Panc1 (cell line): ENCODE results near the gene CMTM7. TPM values are rescaled to one million over a fixed set of nuclear protein-coding genes. Genes with fewer than 3 reads are reported as not detected.

Experiments used
- ATAC-seq: fragments of 200-7000 bp; cut with Tn5 transposase; 2 replicates; pipeline ENCODE4 v1.9.1; 2020; ENCODE audit warnings: mild to moderate bottlenecking, moderate library complexity
- BruUV-seq: library from RNA; stranded (reverse); fragments of 400-500 nt; replicated peaks from 2 replicates; lab custom pipeline; 2021; lab: Mats Ljungman, UMichigan
- CTCF ChIA-PET: fragments of 300-600 bp; sonication (Branson Sonifier 250); formaldehyde crosslinking; loops from one replicate; lab custom pipeline; 2022; ENCODE audit warnings: antibody characterized with exemption; lab: Charles Lee
- POLR2A ChIA-PET: fragments of 300-600 bp; sonication (Branson Sonifier 250); formaldehyde crosslinking; loops from one replicate; lab custom pipeline; 2022; ENCODE audit warnings: antibody characterized with exemption; lab: Charles Lee
- DNase-seq: peaks from one replicate; pipeline ENCODE4 v3.0.0-alpha.2; 2010; ENCODE audit warnings: low read depth, low spot score
- H3K27ac ChIP-seq: 2 replicates; pipeline ENCODE4 v1.5.1; 2011; ENCODE audit warnings: mild to moderate bottlenecking, low read length, inconsistent platforms
- H3K27me3 ChIP-seq: fragments of 200-500 bp; sonication (Bioruptor generic); 2 replicates; pipeline ENCODE4 v1.6.0; 2014; ENCODE audit warnings: low read length, inconsistent platforms; ENCODE audit not compliant: control insufficient read depth, insufficient read depth
- H3K36me3 ChIP-seq: fragments of 200-500 bp; sonication (Bioruptor generic); 2 replicates; pipeline ENCODE4 v1.5.1; 2014; ENCODE audit warnings: inconsistent platforms, mild to moderate bottlenecking, low read length, moderate library complexity; ENCODE audit not compliant: control insufficient read depth, insufficient read depth
- H3K4me1 ChIP-seq: 2 replicates; pipeline ENCODE4 v1.5.1; 2011; ENCODE audit warnings: inconsistent platforms, mild to moderate bottlenecking, low read length, moderate library complexity; ENCODE audit not compliant: control insufficient read depth, insufficient read depth
- H3K4me3 ChIP-seq, 2 experiments: 2 replicates each; pipeline ENCODE4 v1.5.1; 2011 to 2012; ENCODE audit warnings: low read depth in 2 of 2, low read length in 2 of 2, mild to moderate bottlenecking in 2 of 2, inconsistent platforms in 1 of 2, moderate library complexity in 1 of 2
- H3K9me3 ChIP-seq: fragments of 200-500 bp; sonication (Bioruptor generic); 2 replicates; pipeline ENCODE4 v1.5.1; 2014; ENCODE audit warnings: low read depth, mild to moderate bottlenecking, inconsistent platforms, low read length, moderate library complexity; ENCODE audit not compliant: control insufficient read depth, insufficient read depth
- POLR2AphosphoS5 ChIP-seq: IDR thresholded peaks from 2 replicates; pipeline ENCODE4 v1.6.1; 2012; ENCODE audit warnings: mild to moderate bottlenecking, low read depth, low read length, moderate library complexity
- REST ChIP-seq, 2 experiments: IDR thresholded peaks; 2 replicates each; pipeline ENCODE4 v1.6.1; 2011 to 2012; ENCODE audit warnings: low read depth in 2 of 2, control low read depth in 1 of 2, low read length in 1 of 2, mild to moderate bottlenecking in 1 of 2, moderate library complexity in 1 of 2; ENCODE audit not compliant: insufficient read depth in 1 of 2
- SIN3A ChIP-seq: IDR thresholded peaks from 2 replicates; pipeline ENCODE4 v1.6.1; 2012; ENCODE audit warnings: low read depth, mild to moderate bottlenecking, low read length, moderate library complexity, borderline replicate concordance; ENCODE audit not compliant: insufficient read depth
- TCF7L2 ChIP-seq: IDR thresholded peaks from 2 replicates; pipeline ENCODE4 v1.6.1; 2011; ENCODE audit warnings: mild to moderate bottlenecking, low read depth, low read length, inconsistent platforms
- in situ Hi-C: cut with HindIII; loops from 2 replicates; pipeline ENCODE4 v1.10.0; 2016; ENCODE audit warnings: low sequenced_read_pairs, low pct_unique_long_range_greater_than_20kb
- intact Hi-C: fragments of 100-400 bp; cut with micrococcal nuclease; formaldehyde crosslinking; loops from one replicate; pipeline ENCODE4 v1.10.0; 2022; ENCODE audit not compliant: unreplicated experiment
- total RNA-seq: library from RNA; stranded (reverse); gene quantifications from one replicate; pipeline ENCODE4 v1.2.1, GENCODE V29; 2021; ENCODE audit not compliant: unreplicated experiment
- TF ChIP-seq, protein P1 (sequence below): fragments of 450-650 bp; IDR thresholded peaks from 2 replicates; pipeline ENCODE4 v1.5.1; 2017; ENCODE audit warnings: mild to moderate bottlenecking

CMTM7 gene
- total RNA-seq, 1 experiment from 2014 or later, result 43.5 TPM

DNA sequence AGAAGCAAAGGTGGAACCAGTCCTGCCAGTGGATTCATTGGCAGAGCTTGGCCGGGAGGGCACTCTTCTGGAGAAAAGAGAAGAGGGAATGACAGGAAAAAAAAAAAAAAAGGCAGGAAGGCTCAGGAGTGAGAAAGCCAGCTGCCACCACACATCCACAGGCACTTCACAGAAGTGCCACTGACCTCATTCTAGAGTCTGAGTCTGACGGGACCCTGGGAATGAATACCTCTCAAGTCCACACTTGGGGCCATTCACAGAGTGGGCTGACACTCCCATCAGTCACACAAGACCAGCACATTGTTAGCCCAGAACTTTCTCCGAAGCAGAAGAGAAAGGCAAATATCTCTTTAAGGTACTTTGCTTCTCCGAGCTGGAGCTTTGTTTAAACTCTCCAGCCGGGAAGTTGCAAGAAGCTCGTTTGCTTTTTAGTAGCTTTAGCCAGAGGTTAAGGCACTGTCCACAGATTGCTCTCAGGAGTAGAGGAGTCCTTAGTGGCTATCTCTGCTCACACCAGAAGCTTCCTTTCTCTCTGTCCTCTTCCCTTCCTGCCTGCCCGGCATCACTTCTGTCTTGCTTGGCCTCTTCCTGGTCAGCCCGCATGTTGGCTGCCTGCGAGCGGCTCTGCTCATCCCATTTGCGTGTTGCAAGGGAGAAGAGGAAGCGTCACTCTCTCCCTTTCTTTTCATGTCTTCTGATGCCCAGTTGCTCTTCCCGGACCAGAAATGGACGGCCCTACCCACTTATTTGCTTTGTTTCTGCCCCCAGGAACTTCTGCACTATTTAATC is 57.2 kb downstream of the CMTM7 start:
- H3K4me1 ChIP-seq, result no peaks in the 10 kb centered on the region
- ChIA-PET CTCF (no interaction called here), POLR2A (interaction anchor here (0.6 kb wide), 1 partner anchor 200 kb away, joined by 5 read pairs; no protein-coding TSS in a partner anchor)
- intact Hi-C loops, result no loop called here
- no peaks in the 10 kb centered on the region for H3K27me3 ChIP-seq
- no peak overlapping the region for H3K27ac ChIP-seq
- BruUV-seq, result no TSS peak
- H3K36me3 ChIP-seq, result peaks cover 2% of the 10 kb centered on the region; the same call in 1 of the 2 replicates
- no peak for TF ChIP-seq REST (IDR thresholded peaks at IDR 0.05; ENCODE audit: insufficient read depth in 1 of 2, low read depth in 2 of 2, low read length in 1 of 2)
- TF ChIP-seq POLR2AphosphoS5, result no peak
- TF ChIP-seq TCF7L2, result no peak
- TF ChIP-seq, protein P1, sequence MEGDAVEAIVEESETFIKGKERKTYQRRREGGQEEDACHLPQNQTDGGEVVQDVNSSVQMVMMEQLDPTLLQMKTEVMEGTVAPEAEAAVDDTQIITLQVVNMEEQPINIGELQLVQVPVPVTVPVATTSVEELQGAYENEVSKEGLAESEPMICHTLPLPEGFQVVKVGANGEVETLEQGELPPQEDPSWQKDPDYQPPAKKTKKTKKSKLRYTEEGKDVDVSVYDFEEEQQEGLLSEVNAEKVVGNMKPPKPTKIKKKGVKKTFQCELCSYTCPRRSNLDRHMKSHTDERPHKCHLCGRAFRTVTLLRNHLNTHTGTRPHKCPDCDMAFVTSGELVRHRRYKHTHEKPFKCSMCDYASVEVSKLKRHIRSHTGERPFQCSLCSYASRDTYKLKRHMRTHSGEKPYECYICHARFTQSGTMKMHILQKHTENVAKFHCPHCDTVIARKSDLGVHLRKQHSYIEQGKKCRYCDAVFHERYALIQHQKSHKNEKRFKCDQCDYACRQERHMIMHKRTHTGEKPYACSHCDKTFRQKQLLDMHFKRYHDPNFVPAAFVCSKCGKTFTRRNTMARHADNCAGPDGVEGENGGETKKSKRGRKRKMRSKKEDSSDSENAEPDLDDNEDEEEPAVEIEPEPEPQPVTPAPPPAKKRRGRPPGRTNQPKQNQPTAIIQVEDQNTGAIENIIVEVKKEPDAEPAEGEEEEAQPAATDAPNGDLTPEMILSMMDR, result no peak
- TF ChIP-seq SIN3A, result no peak
- DNase-seq (no peak), ATAC-seq (no peak)
- no peak overlapping the region for H3K4me3 ChIP-seq
- no peaks in the 10 kb centered on the region for H3K9me3 ChIP-seq
- in situ Hi-C loops, result no loop called here

DNA sequence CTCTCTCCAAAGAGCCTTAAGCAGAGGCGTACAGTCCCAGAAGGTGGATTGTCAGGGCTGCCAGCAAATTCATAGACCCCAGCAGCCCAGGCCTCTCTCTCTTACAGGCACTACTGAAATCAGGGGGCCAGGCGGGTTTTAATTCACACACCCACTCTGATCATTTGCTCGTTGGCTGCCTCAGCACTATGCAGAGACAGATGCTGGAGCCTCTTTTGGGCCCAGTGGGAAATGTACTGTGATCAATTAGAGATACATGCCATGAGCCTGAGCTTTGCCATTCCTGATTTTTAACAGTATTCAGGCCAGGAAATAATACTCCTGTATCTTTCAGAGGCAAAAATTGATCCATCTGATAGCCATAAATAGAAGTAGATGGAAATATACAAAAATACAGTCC is 58.0 kb downstream of the CMTM7 start:
- BruUV-seq, result no TSS peak
- POLR2A ChIA-PET, result interaction anchor here (0.6 kb wide), 1 partner anchor 201 kb away, joined by 5 read pairs; no protein-coding TSS in a partner anchor
- intact Hi-C loops, result no loop called here
- CTCF ChIA-PET, result no interaction called here
- TF ChIP-seq SIN3A (no peak), POLR2AphosphoS5 (no peak), TCF7L2 (no peak), REST (IDR thresholded peaks at IDR 0.05; ENCODE audit: insufficient read depth in 1 of 2, low read depth in 2 of 2, low read length in 1 of 2) (no peak)
- TF ChIP-seq, protein P1, result no peak
- ATAC-seq (no peak), DNase-seq (no peak)
- Histone ChIP-seq H3K27me3 (no peaks in the 10 kb centered on the region), H3K9me3 (no peaks in the 10 kb centered on the region), H3K4me1 (no peaks in the 10 kb centered on the region), H3K36me3 (peaks cover 2% of the 10 kb centered on the region; the same call in 1 of the 2 replicates), H3K4me3 (no peak overlapping the region), H3K27ac (no peak overlapping the region)
- in situ Hi-C loops, result no loop called here
